GM21528 (cell line): ENCODE measurements around the gene C4BPA.

Source experiments
- ATAC-seq: cut with Tn5 transposase; IDR thresholded peaks from one replicate; pipeline ENCODE4 v1.9.1; 2021; ENCODE audit warnings: mild to moderate bottlenecking, moderate library complexity; ENCODE audit not compliant: unreplicated experiment, low FRiP score

The C4BPA gene

GRCh38 chr1:207102659-207103058 lies 1.4 kb upstream of the C4BPA start:
- ATAC-seq = no peak

- ATAC-seq = no peak
Observed at GRCh38 chr1:207109004-207109403, 5.0 kb downstream of the C4BPA start.

GRCh38 chr1:207112616-207113296 lies 8.7 kb downstream of the C4BPA start:
- no peak for ATAC-seq

GRCh38 chr1:207115269-207115668 lies 11.2 kb downstream of the C4BPA start:
- no peak for ATAC-seq

GRCh38 chr1:207124389-207124788 lies 20.4 kb downstream of the C4BPA start:
- ATAC-seq = no peak

GRCh38 chr1:207128336-207128921 lies 24.4 kb downstream of the C4BPA start:
- no peak for ATAC-seq

GRCh38 chr1:207129053-207129452 lies 25.0 kb downstream of the C4BPA start:
- ATAC-seq = no peak

GRCh38 chr1:207130252-207131036 lies 26.4 kb downstream of the C4BPA start:
- no peak for ATAC-seq

- ATAC-seq = no peak
Observed at GRCh38 chr1:207131163-207131562, 27.1 kb downstream of the C4BPA start.

- no peak for ATAC-seq
Observed at GRCh38 chr1:207134581-207134980, 30.5 kb downstream of the C4BPA start.

- ATAC-seq = no peak
Observed at GRCh38 chr1:207139616-207140015, 35.6 kb downstream of the C4BPA start.

GRCh38 chr1:207140536-207140935 lies 36.5 kb downstream of the C4BPA start:
- no peak for ATAC-seq

GRCh38 chr1:207145401-207146058 lies 41.5 kb downstream of the C4BPA start:
- ATAC-seq = no peak

- ATAC-seq = no peak
Observed at GRCh38 chr1:207151920-207152319, 47.9 kb downstream of the C4BPA start.

GRCh38 chr1:207152792-207153468 lies 48.9 kb downstream of the C4BPA start:
- ATAC-seq = no peak

- no peak for ATAC-seq
Observed at GRCh38 chr1:207155028-207155427, 51.0 kb downstream of the C4BPA start.

- ATAC-seq = no peak
Observed at GRCh38 chr1:207156095-207156494, 52.1 kb downstream of the C4BPA start.

GRCh38 chr1:207156826-207157225 lies 52.8 kb downstream of the C4BPA start:
- ATAC-seq = no peak

- ATAC-seq = no peak
Observed at GRCh38 chr1:207164086-207164485, 60.1 kb downstream of the C4BPA start.

- no peak for ATAC-seq
Observed at GRCh38 chr1:207172321-207172720, 68.3 kb downstream of the C4BPA start.

GRCh38 chr1:207172885-207173284 lies 68.9 kb downstream of the C4BPA start:
- no peak for ATAC-seq
